Stimulated activated CD8-positive, alpha-beta memory T cell treated with anti-CD3 and anti-CD28 coated beads, Interleukin-15, amount 100 ng/mL, for 1 hour (primary cell): ENCODE results near the gene CDCA5.

ENCODE experiments used
- DNase-seq: peaks from one replicate; pipeline ENCODE4 v3.0.0-alpha.2; 2020; ENCODE audit warnings: low read depth

The CDCA5 gene, protein sequence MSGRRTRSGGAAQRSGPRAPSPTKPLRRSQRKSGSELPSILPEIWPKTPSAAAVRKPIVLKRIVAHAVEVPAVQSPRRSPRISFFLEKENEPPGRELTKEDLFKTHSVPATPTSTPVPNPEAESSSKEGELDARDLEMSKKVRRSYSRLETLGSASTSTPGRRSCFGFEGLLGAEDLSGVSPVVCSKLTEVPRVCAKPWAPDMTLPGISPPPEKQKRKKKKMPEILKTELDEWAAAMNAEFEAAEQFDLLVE

DNA sequence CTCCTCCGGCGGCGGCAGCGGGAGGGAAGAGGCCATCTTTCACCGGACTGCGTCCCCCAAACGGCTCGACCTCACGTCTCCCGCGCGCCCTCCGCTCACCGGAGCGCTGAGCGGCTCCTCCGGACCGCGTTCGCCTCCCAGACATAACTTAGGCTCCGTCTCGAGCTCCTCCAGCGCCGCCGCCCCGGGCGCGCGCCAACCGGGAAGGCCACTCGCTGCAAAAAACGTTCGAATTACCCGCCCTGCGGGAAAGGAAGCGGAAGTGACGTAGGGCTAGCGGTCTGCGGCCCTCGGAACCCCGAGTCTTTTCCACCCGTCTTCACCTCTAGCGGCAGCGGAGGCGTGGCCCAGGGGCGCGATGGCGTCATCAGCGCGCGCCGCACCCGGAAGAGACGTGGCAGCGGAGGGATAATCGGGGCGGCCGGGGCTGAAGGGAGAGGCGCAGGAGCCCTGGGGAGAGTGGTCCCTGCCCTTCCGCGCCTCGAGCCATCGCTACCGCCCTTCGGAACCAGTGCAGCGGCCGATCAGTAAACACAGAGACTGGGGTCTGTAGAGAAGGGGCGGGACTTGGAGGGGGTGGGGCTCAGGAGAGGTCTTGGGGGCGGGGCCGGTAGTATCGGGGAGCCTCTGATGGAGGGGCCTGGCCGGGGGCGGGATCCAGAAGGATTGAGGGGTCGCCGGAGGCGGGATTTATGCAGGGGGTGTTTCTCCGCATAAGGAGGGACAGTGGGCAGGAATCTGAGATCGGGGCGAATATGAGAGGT is at the start of gene CDCA5, which contains the start of gene ZFPL1:
Gene CDCA5 (minus strand): TSS at position 207 of the 764 bp plus-strand sequence. CDS start 62 bp downstream, at position 145.
Gene ZFPL1 (plus strand): TSS at position 389 of the 764 bp plus-strand sequence. CDS start 477 bp downstream, outside the sequence.
- DNase-seq, result peak; percentile 94

DNA sequence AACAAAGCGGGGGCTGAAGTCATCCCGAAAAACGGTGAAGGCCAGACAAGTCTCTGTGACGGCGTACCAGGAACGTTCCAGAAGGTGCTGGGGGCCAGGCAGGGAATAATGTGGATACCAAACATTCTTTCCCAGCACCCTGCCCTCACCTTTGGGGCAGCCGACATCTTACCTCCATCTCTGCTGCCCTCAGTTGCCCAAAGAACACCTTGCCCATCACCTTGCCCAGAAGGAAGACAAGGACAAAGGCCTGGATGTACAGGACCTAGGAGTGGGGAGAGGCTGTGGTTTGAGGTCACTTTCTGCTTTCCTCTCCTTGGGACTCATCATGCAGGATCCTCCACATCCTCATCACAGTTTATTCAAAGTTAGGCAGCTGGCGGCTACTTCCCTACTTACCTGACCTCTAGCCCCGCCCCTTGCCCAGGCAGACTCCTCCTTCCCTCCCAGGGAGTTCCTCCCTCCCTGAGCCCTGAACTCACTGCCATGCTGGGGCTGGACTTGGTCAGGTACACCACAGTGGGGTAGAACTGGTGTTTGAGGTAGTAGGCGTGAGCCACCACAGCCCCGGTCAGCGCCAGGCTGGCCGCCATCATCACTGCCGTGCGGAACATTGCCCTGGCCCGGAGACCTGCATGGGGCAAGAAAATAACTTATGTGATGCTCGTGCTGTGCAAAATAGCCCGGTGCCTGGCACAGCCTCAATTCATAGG is 49.3 kb upstream of the CDCA5 start:
- DNase-seq, result no peak

DNA sequence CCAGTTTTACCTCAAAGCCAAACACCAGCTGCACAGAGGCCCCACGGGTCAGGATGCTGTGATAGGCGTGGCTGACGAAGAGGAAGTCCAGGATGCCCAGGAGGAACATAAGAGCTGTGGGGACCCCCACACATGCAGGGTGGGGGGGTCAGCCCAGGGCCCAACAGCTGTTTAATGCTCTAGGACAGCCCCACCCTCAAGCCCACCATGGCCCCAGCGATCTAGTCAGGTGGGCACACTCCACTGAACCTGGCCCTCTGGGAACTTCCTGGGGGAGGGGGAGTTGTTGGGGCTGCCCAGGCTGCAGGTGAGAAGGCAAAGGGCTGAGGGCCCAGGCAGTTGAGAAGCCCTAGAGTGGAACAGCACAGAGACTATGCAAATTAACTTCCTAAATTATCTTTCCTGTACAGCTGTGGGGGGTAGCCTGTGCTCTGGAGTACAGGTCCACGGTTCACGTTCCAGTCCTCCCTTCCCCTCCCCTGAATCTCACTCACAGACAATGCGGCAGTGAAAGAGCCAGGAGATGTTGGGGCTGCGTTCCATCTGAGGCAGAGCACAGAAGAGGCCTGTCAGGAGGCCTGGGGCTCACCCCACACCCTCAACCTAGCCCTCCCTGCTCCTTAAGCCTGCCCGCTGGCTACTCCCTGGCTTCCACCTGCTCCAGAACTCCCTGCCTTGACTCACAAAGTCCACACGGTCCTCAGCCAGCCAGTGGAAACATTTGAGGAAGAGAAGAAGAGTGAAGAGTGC is 48.6 kb upstream of the CDCA5 start:
- no peak for DNase-seq

DNA sequence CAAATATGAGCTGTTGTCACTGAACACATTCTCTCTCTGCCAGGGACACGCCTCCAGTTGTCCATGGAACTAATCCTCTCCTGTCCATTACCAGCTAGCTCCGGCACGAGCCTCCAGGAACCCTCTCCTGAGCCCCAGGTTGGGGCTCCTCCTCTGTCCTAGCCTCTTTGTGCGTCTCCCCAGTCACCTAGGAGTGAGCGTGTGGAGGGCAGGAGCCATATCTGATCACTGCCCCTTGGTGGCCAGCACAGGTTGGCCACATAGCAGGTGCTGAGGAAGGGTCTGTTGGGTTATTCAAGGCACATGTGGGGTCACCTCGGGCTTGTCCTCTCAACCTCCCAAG is 48.0 kb upstream of the CDCA5 start:
- DNase-seq, result no peak

DNA sequence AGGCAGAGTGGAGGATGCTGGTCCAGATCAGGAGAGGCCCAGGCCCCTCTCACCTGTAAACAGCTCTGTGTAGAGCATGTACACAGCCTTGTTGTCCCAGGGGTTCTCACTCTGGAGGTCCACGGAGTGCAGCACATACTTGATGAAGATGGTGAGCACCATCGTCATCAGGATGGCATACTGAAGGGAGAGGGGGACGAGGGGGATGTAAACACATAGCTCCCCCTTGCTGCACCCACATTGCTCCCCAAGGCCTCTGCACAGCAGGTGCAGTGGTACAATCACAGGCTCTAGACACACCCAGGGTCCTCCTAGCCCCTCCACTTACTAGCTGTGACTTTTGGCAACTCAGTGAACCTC is 47.6 kb upstream of the CDCA5 start:
- DNase-seq, result no peak

DNA sequence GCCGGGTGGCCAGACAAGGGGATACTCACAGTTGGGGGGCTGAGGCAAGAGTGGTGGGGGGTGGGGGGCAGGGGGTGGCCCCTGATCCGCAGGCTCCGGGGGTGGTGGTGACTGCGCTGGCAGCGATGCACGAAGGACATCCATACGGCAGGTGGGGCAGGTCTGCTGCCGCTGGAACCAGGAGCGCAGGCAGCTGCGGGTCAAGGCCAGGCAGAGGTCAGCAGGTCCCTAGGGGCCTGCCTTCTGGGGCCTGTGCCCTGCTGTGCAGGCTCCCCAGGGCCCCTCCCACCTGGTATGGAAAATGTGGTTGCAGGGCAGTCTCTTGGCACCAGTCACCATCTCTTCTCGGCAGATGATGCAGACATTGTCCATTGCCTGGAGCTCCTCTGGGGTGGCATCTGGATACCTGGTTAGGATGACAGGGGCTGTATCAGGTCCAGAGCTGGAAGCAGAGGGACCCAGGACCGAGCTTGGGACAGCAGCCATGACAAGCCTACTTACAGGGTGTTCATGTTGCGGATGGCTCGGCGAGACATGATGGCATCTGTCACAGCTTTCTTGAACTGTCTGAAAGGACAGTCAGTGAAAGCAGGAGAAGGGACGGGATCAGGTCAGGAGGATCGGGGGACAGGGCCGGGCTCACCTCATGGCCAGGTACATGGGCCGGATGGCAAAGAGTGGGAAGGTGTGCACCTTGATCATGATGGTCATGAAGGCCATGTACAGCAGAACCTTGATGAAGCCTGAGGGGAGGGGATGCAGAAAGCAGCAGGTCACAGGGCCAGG is 47.0 kb upstream of the CDCA5 start:
- DNase-seq, result no peak

DNA sequence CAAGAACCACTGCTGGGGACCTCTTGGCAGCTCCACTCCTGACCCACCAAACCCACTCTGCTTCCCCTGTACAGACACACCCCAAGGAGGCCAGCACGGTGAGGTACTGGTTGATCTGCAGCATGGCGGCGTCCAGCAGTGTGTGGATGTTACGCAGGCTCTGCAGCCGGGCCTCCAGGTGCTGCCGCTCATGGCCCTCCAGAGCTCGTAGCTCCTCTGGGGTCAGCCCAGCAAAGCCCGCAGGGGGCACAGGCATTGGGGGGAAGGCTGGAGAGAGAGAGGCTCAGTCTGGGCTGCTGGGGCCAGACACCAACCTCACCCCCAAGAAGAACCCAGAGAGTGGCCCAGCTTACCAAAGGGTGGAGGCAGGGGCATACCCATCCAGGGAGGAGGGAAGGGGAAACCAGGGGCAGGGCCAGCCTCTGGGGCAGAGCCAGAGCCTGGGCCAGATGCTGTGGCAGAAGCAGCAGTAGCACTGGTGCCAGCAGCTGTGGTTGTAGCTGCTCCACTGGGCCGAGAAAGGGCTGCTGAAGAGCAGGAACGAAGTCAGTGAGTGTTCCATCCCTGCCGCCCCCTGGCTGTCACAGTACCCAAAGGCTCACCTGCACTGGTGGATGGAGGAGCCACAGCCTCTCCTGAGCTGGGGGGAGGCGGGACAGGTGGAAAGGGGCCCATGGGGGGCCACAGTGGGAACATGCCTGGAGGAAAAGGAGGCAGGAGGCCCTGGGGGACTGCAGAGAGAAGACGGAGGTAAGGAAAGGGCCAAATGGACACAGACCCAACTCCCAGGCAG is 46.0 kb upstream of the CDCA5 start:
- DNase-seq, result no peak

DNA sequence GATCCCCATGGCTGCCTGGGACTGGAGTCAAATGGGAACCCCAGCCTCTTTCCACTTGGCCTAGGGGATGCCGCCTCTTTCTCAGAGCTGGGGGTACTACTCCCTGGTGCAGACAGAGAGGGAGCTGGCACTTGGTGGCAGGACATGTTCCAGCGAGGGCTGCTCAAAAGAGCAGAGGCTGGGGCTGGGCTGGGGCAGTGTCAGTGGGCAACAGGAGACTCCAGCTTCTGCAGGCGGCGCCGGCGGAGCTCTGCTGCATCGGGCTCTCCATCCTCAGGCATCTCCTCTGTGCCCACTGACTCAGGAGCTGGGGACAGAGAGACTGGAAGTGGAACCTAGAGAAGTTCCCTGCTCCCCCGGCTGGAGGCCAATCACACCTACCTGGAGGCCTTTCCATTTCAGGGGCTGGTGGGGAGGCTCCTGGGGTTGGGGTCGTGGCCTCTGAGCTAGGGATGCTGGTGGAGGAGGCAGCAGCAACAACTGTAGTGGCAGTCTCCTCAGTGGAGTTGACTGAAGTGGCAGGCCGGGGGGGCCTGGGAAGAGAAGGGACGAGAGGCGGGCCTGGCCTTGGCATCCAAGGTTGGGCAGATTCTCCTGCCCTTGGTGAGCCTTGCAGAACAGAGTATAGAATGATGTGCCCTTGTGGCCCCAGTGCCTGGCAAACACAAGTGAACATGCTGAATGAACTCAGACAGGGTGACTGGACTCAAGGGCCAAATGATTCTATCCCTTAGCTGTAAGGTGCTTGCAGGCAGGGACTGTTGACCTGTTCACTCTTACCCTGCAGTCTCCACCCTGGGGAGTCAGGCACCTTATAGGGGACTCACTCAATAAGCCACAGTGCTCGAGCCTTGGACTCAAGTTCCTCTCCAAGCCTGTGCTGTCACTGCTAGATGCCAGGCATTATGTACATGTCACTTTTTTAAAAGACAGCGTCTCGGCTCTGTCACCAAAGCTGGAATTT is 44.6 kb upstream of the CDCA5 start:
- no peak for DNase-seq

DNA sequence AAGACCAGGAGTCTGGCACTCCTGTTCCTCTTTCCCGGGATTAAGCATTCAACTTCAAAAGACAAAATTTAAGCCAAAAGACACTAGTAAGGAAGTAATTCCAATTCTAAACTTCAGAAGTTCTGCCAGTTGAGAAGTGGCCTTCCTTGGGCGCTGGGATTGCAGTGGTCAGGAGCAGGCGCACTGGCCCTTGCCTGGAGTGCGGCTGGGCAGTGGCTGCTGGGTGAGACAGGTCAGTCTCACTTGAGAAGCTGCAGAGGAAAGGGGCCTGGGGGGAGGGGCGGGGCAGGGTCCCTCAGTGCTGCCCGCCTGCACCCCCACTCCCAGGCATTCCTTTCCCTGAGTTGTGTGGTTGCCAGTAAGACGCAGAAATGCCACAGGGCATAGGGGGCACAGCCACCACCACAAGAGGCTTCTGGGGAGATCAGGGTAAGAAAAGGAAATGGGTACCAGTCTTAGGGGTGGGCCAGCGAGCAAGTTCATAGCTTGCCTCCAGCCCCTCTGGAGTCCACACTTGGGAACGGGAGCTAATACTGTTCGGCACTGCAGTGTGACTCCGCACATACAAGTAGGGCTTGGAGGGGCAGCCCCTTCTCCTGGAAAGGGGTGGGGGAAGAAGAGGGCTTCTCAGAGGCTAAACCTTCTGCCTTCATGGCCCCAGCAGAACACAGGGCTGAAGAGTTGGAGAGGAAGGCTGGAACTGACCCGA is 43.8 kb upstream of the CDCA5 start:
- no peak for DNase-seq

DNA sequence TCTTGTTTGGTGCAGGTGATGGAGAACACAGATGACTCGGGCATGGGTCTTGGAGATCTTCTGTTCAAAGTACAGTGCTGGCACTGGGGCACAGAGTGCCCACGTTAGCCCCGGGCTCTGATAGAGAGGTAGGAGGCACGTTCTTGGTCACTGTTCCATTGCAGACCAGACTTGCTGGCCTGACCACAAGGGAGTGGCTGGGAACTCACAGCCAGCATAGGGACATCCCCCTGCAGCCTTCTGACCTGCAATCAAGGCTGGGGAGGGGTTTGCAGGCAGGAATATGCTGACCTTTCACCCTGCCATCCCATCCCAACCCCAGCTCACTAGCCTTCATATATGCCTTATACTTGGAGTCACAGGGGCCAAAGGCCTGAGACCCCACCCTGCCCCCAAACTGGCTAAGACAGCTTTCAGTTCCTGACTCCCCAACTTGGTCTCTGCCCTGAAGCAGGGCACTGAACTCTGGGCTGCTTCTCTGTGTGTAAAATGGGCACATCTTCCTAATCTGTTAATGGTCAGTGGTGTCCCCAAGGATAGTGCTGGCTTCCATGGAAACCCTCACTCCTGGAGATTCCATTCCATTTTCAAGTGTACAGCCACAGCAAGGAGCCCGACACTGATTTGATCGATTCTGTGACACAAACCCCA is 42.9 kb upstream of the CDCA5 start:
- DNase-seq, result no peak

DNA sequence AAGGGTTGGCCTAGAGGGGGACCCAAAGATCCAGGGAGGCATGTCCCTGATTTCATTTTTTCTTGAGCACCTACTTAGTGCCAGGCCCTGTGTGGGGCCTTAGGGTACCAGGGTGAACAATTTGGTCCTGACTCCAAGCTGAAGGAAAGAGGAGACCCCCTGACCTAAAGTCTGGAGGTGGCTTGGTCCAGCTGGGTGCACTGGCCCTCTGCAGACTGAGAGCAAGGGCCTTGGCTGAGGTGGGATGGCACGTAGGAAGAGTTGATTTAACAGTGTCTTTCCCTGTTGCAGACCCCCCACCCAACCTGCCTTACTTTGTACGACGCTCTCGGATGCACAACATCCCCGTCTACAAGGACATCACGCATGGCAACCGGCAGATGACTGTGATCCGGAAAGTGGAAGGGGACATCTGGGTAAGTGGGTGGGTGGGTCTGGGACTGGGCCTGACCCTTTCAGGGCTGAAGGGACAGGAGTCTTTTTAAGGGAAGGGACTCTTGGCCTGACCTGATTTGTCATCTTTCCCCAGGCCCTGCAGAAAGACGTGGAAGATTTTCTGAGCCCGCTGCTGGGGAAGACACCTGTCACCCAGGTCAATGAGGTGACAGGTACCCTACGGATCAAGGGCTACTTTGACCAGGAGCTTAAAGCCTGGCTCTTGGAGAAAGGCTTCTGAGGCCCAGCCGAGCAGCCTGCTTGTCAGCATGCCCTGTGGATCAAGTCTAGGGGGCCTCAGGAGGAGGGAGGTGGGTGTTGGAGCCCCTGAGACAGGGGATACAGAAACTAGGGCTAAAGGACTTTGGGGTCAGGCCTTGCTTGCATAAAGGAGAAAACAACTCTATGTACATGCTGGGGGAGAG is 41.6 kb upstream of the CDCA5 start:
- no peak for DNase-seq

DNA sequence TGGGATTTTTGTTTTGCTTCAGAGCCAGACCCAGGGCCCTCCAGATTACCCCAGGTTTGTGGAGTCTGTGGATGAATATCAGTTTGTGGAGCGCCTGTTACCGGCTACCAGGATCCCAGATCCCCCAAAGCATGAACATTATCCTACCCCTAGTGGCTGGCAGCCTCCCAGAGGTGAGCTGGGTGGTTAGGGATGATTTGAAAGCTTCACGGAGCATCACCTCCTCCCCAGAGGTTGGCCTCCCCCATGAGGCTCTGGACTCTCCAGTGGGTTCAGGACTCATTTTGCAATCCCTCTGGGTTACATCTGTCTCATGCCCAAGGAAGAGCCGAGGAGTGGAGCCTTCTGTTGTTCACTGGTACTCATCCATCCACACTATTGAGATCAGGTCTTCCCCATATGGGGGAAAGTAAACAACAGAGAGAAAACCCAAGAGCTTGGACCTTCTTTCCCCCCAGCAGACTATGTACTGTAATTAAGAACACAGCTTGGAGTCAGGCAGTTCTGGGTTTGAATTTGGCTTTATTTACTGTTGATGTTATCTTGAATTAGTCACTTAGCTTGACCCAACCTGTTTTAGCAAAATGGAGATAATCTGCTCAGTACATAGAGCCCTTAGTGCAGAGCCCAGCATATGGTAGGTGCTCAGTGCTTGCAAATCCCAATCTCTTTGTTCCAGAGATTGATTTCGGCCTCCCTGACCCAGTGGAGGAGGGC is 40.8 kb upstream of the CDCA5 start:
- DNase-seq, result no peak

DNA sequence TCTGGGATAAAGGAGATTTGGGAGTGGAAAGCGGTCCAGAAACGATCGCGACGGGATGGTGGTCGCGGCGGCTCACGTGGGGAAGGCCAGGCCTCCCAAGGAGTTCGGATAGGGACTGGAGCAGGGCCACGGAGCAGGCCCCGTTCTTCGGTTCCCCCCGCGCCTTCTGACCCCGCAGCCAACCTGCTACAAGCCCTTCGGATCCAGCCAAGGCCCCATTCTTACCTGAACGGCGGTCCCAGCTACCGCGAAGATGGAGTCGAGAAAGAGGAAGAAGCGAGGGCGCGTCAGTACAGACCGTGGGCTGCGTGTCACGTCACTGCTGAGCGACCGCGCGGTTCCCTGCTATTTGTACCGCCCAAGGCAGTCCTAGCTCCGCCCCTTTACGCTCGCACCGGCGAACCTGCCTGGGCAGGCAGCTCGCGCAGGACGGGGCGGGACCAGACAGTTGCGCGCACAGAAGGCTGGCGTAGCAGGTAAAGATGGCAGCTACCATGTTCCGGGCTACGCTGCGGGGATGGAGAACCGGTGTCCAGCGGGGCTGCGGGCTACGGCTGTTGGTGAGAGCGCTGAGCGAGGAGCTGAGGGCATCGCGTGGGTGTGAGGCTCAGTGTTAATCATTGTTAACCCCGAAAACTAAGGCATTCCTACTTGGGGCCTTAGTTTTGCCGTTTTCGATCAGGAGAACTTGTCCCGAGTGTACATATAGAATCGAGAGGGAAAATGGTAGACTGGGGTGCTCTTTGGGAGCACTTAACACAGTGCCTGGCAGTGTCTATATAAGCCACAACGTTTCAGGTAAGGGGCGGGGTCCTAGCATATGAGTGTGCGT is 38.2 kb upstream of the CDCA5 start, which contains the start of the genes FAU and MRPL49:
Gene FAU (minus strand): TSS at position 270 of the 832 bp plus-strand sequence. CDS start 321 bp downstream, outside the sequence.
Gene MRPL49 (plus strand): TSS at position 457 of the 832 bp plus-strand sequence. CDS start 26 bp downstream, at position 483.
- peak; percentile 98 for DNase-seq

DNA sequence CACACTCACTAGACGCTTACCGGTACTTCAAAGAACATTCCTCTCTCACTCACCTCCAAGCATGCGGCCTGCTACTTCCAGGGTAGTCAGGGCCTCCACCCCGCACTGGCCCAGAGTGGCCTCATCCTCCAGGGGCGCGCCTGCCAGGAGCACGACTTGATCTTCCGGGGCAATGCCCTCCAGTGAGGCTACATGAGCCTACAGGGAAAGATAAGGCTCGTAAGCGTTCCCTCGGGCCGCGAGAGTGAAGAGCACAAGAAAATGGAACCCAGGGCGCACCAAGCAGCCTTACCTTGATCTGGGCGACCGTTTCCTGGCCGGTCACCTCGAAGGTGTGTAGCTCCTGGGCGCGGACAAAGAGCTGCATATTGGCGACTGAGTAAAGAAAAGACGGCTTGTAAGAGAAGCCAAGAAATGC is 37.6 kb upstream of the CDCA5 start:
- no peak for DNase-seq

DNA sequence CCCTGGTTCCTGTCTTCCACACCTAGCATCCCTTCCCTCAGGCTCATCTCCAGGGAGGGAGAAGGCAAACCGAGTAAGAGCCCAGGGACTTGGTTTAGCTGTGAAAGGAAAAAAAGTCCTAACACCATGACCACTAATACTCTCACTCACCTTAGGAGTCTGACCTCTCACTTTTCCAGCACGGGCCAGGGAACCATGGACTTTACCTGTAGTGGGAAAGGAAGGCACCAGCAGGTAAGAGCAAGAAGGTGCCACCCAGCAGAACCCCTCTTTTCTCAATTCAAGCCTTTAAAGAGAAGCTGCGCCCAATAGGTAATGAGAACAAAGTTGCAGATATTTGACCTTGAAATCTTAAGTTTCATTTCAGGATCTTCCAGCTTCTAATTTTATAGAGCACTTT is 37.0 kb upstream of the CDCA5 start:
- no peak for DNase-seq

DNA sequence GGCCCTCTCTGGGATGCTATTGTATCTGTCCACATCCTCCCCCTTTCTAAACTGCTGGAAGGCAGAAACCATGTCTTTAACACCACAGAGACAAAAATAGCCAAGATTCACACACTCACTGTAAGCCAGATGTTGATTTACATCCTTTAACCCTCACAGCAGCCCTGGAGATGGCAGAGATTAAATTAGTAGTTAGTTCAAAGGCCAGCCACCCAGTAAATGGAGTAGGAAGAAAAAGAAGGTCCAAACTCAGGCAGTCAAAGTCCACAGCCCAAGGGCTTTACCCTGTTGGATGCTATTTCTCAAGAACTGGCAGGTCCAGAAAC is 35.8 kb upstream of the CDCA5 start:
- no peak for DNase-seq
